NCI-H1048 (cell line): ENCODE results near the gene CFAP97.
"Not testable (repeated sequence)": the region's sequence is repeated elsewhere in the genome, so short reads cannot be mapped to it uniquely, and the experiment has no call there.

Experiments
- DNase-seq: peaks from one replicate; lab custom pipeline; 2025; lab: John Stamatoyannopoulos, UW

CFAP97 gene

DNA sequence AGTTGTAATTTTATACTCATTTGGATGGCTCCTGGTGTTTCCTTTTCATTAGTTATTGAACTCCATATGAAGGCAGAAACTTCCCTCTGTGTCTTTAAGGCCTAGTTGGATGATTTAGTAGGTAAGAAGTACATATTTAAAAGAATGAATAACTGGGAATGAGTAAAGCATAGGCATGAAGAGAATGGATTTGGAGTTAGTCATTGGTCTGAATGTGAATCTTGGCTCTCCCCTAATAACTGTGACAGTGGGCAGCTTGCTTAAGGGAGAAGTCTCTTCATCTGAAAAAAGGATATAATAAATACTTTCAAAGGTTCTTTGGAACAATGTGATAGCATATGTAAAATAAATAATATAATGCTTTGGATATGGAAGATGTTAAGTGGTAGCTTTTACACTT is 18.8 kb upstream of the CFAP97 start:
- DNase-seq = no peak

DNA sequence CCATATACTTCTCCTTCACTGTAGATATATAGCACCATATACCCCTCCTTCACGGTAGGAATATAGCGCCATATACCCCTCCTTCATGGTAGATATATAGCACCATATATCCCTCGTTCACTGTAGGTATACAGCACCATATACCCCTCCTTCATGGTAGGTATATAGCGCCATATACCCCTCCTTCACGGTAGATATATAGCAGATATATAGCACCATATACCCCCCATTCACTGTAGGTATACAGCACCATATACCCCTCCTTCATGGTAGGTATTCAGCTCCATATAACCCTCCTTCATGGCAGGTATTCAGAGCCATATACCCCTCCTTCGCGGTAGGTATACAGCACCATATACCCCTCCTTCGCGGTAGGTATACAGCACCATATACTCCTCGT is 18.1 kb upstream of the CFAP97 start:
- DNase-seq = no peak

DNA sequence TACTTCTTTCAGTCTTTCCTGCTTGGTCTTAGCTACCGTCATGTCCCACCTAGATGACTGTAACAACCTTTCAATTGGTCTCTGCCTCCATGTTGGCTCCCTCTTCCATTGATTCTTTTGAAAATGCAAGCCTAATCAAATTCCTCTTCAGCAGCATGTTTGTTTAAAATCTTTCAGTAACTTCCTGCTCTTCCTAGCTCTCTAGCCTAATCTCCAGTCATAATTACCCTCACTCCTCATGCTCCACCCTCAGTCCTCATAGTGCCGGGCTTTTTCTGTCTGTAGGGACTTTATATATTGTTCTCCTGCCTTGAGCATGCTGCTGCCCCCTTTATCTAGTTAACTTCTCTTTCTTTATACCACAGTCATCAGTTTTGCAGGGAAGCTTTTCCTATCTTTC is 17.7 kb upstream of the CFAP97 start:
- no peak for DNase-seq

DNA sequence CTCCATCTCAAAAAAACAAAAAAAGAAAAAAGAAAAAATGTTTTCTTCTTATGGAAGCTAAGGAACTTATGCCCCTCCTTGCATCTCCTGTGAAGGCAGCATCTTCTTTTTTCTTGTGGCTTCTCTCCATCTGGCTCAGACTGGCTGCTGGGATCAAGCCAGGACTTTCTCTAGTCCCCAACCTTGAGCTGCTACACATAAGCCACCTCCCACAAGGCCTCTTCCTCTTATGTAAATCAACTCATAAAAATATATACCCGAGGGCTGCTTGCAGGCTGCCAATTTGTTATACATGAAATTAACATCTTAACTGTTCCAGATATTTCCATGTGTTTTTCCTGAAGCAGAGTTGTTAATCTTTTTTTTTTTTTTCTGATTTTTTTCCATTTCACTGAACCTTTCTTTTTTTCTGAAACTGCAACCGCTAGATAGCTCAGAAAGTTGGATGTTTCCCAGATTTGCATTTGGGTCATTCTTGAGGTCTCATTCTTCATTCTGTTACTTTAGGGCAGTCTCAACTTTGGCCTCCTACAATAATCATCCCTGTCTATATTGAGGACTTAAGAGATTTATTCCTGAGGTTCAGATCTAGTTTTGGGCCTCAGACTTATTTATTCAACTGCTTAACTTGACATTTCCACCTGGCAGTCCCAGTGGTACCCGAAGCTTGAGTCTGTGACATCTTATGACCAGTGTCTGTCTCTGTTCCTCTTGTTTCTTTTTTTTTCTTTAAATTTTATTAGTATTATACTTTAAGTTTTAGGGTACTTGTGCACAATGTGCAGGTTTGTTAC is 15.9 kb upstream of the CFAP97 start:
- peak; percentile 76 for DNase-seq

DNA sequence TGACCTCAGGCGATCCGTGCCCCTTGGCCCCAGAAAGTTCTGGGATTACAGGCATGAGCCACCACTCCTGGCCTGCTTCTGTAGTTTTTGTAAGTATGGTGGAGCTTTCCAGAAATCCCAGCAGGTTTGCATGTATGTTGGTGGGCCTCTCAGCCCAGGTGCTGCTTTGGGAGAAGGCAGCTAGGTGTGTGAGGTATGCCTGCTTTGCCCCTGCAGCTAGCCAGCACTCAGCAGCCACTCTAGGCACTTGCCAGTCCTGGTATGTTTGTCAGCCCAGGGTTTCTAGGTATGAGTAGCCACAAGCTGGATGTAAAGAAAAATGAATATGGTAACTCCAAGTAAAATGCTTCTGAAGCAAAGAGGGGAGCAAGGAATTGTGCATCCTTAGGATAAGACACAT is 14.5 kb upstream of the CFAP97 start:
- DNase-seq = no peak

DNA sequence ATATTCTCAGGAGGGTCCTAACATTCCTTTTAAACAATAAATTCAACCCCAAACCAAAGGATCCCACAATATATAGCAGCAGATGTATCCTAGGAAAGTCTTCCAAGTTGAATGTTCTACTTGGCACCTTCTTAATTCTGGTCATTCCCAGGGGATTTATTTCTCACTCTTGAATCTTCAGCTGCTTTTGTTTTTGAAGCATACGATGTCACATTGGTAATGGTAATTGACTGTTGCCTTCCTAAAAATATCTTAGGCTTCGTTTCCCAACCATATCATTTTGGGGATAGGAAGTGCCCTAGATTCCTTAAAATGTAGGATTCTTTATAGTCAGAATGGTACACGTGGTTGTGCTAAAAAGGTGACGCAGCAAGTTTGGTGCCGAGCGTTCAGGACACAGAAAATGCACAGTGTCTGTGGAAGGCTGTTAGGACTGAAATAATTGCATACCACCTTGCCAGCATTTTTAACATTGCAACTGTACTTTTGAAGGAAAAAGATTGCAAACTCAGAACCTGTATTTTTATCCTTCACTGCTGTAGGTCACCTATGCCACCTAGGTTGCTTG is 13.7 kb upstream of the CFAP97 start:
- no peak for DNase-seq

DNA sequence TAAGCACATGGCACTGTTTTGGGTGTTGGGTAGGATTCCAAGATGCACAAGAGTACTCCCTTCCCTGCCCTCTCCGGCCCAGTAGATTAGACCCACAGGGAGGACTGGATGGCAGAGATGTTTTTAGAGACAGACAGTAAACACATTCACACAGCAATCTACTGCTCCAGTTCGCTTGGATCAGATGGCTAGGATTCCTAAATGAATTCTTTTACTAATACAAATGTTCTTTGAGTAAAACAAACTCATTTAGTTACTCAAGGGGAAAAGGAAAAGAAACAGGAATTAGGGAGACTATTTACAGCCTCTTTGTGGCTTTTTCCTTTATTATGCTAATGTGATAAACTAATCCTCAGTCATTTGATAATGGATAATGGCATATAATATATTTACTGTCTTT is 11.5 kb upstream of the CFAP97 start:
- no peak for DNase-seq

DNA sequence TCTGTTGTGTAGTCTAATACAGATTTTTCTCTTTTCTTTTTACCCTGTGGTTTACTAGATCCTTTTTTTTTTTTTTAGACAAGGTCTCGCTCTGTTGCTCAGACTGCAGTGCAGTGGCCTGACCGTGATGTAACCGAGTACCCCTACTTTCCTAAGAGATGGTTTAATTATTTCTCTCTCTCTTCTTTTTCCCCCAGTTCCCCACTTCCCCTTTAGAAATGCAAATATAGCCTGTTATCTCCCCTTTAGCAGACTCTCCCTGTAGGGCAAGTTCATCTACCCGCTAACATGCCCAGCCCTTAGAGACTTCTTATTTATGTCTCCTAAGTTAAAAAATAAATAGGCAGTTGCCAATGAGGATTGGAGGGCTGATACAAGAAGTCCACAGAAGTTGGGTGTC is 10.1 kb upstream of the CFAP97 start:
- no peak for DNase-seq

DNA sequence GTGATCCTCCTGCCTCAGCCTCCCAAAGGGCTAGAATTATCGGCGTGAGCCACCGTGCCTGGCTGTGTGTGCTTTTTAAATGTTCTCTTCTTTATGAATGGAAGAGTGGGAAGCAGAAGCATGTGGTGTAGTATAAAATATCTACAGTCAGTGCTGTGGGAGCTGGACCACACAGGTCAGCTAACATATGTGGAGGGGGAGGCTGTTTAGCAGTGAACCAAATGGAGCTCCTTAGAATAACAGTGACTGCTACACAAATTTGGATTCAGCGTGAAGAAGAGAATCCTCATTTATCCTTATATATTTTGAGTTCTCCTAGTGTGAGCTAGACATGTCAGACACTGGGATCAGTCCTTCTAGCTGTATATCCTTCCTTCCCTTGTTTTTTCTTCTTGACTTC is 8.8 kb upstream of the CFAP97 start:
- no peak for DNase-seq

DNA sequence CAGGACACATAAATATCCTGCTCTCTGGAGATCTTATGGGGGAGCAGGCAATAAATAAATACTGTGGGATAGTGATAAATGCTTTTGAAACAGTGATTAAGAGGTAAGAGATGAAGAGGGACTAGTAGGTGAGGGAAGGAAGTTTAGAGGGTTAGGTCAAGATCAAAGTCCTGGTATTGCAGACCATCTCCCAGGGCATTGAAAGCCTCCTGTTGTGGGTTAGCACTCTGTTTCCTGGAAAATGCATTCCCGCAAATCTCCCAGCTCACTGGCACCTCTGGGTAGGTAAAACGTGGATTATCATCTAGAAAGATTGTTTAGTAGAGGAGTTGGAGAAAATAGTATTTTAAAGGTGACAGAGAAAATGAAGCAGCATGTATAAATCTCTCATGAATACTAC is 7.8 kb upstream of the CFAP97 start:
- DNase-seq = no peak

DNA sequence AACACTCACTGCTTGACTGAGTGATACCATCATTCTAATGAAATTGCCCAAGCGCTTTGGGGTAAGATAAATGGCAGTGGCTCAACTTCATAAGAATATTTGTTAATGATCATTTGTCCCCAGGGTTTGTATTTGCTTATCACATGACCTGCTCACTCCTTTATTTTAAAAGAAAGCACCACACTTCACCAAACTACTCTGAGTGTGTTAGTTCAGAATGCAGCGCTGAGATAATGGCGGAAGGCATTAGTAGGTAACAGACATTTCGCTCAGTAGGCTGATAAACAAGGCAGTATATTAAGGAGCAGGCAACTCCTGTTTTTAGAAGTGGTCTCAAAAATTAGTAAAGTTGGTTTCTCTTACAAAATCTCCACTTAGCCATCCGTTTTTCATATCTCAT is 7.2 kb upstream of the CFAP97 start:
- no peak for DNase-seq

DNA sequence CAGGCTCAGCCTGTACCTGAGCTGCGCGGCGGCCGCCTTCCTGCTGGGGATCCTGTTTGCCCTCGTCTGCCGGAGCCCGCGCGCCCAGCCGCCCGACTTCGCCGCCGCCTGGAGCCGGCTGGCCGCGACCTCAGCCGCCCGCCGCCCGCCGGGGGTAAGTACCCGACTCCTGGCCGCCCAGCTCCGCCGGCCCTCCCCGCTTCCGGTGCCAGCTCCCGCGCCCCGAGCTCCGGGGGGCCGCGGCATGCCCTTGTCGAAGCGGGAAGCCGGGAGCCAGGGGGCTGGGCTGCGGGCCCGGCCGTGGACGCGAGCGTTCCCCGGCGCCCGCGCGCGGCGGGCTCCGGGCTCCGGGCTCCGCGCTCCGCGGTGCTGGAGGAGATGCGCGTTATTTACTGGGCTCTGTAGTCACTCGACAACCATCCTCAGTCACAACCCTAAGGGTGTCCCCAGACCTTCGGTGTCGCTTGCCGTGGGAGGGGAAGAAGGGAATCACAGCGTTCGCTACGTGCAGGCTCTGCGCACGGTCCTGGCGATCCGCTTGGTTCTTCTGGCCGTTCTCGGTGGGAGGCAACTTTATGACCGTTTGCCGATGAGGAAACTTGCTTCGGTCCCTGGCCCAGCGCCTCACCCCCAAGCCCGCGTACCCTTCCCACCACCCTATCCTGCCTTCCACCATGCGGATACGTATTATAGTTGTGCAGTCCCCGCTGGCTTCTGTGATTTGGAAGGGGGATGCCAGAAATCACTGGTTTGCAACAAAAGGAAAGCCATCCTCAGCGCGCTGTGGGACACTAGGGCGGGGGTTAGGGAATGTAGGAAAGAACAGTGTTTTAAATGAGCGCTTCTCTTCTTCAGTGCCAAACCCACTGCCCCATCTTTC is 6.5 kb upstream of the CFAP97 start:
- no peak for DNase-seq

DNA sequence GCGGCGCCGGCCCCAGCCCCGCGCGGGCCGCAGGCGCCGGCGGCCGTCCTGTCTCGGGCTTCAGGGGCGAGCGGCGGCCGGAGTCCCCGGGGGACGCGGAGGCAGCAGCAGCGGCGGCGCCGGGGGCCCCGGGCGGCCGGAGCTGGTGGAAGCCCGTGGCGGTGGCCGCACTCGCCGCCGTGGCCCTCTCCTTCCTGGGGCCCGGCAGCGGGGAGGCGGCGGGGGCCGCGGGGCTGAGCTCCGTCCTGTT is 6.0 kb upstream of the CFAP97 start:
- DNase-seq = not testable (repeated sequence)

DNA sequence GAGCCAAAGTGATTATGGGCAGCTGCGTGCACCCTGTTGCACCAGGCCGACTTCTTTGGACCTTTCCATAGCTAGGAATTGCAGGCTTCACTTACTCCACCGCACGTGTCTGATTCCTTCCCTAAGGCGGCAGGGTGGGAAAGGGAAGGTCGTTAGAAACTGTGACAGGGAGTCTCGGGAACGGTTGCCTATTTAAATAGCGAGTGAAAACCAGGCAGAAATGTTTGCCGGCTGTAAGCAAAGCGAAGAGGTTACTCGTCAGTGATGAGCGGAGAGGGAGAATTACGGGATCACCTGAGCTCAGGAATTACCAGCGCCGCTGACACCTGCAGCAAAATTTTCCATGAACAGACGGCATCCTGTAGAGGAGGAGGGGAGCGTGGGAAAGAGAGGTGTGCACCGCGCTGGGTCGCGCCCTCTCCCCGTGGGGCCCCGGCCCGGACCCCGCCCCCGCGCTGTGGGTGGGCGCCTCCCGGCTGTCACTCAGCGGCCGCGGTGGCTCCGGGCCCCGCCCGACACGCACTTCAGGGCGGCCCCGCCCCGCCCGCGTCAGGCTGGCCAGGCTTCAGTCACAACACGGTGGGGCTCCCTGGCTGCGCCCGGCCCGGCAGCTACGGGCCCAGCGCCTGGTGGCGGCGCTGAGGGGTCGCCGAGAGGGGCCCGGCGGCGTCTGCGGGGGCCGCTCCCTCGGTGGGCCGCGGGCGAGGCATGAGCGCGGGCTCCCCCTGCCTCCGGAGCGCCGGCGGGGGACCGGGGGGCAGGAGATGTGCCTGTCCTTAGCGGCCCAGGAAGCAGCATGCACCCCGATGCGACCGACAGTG is 5.4 kb upstream of the CFAP97 start, which contains the start of gene SNX25:
TSS of gene SNX25 (plus strand) at position 568 of the 821 bp plus-strand sequence. CDS start at position 797, 229 bp downstream.
- peak; percentile 72 for DNase-seq

DNA sequence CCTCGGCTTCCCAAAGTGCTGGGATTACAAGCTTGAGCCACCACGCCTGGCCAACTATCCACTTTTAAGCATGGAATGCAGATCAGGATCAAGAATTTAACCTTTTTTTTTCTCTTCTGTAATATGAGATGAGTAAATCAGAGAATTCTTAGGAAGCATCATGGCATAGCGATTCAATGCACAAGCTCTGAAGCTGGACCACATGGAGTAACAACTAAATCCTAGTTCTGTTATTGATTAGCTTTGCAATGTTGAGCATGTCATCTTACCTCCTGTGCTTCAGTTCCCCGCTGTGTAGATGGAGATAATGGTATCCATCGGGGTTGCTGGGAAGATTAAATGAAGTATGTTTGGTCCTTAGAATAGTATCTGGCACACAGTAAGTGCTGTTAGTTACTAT is 3.7 kb upstream of the CFAP97 start:
- no peak for DNase-seq

DNA sequence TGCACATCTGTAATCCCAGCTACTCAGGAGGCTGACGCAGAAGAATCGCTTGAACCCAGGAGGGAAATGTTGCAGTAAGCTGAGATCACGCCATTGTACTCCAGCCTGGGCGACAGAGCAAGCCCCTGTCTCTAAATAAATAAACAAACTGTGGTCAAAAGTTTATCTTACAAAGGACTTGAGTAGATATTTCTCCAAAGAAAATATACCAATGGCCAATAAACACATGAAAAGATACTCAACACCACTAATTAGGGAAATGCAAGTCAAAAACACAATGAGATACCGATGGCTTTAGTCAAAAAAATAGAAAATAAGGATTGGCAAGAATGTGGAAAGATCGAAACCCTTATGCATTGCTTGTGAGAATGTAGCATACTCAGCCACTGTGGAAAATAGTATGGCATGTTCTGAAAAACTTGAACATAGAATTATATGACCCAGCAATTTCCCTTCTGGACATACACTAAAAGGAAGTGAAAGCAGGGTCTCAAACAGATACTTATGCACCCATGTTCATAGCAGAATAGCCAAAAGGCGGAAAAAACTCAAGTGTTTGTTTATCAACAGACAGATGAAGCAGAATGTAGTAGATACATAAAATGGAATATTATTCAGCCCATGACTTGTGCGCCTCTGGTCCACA is 2.0 kb upstream of the CFAP97 start:
- no peak for DNase-seq

DNA sequence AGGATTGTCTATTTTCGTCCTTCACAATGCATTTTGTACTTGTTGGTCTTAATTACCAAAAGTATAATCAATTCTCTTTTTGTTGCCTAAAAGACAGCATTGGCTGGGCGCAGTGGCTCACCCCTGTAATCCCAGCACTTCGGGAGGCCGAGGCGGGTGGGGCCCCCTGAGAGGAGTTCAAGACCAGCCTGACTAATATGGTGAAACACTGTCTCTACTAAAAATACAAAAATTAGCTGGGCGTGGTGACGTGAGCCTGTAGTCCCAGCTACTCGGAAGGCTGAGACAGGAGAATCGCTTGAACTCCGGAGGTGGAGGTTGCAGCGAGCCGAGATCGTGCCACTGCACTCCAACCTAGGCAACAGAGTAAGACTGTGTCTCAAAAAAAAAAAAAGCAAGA is 1.3 kb upstream of the CFAP97 start:
- DNase-seq = not testable (repeated sequence)

DNA sequence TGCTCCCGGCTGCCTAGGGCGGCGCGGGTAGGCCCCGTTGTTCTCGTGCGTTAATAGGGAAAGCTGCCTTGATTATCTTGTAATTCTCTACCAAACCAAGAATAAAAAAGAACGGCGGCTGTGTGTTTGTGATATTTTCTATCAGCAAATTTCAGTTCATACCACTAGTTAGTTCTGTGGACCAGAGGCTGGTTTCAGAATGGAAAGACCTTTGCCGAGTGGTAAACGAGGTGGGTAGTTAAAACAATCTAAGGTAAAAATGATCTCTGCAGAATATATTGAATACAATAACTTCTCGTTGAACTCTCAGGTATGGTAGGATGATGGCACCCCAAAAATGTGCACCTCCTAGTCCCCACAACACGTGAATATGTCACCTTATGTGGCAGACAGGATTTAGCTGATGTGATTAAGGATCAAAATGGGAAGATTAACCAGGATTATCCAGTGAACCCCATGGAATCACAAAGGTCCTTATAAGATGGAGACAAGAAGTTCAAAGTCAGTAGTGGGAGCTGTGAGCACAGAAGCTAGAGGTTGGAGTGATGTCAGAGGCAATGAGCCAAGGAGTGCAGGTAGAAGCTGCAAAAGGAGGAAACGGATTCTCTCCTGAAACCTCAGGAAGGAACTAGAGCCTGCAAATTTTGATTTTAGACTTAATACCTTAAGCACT is 574 bp upstream of the CFAP97 start:
- no peak for DNase-seq

DNA sequence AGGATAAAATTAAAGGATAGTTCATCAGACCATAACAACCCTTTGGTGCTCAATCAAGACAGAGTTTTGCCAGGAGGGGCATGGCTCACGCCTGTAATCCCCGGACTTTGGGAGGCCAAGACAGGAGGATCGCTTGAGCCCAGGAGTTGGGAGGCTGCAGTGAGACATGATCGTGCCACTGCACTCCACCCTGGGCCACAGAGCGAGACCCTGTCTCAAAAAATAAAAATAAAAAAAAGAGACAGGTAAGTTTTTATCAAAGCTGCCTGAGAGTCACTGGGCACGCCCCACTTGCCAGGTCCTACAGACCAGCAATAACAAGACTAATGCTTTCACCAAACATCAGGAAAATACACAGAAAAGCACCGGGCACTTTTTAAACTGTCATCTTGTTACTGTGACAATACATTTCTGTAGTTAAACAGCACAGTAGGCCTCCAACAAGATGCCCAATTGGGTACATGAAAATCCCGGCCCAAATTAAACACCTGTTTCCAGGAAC is 765 bp downstream of the CFAP97 start:
- DNase-seq = no peak

DNA sequence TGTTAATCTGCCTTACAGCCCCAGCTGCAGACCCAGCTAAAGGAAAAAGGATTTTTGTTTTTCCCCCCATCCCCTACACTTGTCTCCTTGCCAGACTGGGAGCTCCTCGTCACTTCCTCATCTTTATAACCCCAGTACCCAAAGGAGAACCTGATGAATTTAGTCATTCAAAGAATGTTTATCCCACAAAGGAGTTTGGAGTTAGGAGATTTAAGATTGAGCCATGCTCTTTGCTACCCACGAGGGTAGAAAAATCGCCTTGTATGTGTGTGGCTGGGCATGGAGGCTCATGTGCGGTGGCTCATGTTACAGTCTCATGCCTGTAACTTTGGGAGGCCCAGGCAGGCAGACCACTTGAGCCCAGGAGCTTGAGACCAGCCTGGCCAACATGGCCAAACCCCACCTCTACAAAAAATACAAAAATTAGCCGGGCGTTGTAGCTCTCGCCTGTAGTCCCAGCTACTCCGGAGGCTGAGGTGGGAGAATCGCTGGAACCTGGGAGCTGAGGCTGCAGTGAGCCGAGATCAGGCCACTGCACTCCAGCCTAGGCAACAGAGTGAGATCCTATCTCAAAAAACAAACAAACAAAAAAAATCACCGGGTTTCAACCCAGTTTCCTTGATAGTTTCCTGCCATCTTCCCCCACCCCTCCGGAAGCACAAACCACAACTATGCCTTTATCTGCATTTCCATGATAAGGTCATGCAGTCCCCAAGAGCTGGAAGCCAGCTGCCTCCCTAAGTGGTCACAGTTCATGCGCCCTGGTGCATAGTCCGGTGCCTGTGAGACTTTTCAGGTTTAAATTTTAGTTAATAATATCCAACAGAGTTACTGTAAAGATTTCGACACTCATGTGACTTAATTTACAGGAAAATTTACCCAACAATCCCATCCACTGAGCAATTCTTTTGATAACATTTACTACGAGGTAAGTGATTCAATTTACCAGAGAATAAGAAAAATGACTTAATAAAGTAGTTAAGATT is 1.5 kb downstream of the CFAP97 start:
- no peak for DNase-seq
